ENCODE measurements around the gene NMRK1.

NMRK1 gene

DNA sequence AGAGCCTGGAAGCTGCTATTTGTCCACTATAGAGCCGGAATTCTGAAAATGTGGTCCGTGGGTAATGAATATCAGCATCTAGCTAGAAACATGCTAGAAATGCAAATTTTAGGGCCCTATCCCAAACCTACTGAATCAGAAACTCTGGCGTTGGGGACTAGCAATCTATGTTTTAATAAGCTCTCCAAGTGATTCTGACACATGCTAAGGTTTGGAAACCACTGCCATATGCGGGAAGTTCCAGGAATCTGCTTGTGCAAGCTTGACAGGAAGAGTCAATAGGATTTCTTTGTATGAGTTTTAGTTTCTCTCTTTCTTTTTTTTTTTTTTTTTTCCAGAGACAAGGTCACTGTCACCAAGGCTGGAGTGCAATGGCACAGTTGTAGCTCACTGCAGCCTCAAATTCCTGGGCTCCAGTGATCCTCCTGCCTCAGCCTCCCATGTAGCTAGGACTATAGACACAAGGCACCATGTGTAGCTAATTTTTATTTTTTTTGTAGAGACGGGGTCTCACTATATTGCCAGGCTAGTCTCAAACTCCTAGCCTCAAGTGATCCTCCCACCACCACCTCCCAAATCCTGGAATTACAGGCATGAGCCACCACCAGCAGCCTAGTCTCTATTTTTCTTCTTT, 33.5 kb downstream of the NMRK1 start:
- no peak for DNase-seq (ENCODE audit: low read depth)

DNA sequence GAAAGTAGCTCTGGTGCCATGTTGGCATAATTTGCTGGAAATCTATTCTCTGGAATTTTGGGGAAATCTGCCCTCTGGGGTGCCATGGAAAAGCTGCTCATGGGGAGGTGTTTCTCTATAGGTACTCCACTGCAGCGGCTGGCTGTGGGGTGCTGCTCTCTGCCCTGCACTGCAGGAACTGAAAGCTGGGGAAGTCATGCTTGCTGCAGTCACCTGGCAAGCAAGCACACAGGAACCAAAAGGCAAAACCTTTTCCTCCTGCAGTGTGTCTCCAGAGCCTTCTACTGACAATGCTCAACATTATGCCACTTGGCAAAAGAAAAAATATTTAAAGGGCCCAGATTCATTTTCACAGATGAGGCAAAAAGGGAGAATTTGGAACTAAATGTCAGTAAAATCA, 34.1 kb downstream of the NMRK1 start:
- DNase-seq (ENCODE audit: low read depth), result no peak

DNA sequence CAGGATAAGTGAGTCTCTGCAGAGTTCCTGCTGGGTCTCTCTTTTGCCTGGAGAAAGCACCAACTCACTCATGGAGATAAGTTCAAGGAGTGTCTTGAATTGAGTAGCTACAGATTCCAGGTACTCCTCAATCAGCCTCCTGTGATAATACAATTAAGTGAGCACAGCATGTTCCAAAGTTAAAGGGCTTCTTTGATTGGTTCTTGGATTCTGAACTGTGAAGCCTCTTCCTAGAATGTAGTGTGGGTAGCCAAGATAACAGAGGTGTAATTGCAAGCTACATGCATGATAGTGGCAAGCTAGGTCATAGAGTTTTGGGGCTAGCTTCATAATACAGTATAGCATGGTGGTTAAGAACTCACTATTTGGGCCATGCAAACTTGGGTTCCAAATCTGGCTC, 36.7 kb downstream of the NMRK1 start:
- no peak for DNase-seq (ENCODE audit: low read depth)

DNA sequence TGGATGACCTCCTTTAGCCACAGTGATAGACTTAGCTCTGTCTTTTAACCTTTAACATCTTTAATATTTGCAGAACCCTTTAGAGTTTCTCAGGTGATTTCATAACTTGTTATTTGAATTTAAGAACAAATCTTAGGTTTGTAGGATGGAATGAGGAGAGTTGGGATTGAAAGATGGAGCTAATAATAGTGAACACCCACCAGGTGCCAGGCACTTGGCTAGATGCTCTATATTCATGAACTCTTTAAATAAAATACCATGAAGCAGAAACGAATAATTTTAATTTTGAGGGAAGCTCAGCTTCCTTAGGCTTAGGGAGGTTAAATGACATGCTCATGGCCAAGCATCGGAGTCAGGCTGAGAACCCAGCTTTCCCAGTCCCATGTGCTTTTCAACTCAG, 40.4 kb downstream of the NMRK1 start:
- DNase-seq (ENCODE audit: low read depth), result no peak

DNA sequence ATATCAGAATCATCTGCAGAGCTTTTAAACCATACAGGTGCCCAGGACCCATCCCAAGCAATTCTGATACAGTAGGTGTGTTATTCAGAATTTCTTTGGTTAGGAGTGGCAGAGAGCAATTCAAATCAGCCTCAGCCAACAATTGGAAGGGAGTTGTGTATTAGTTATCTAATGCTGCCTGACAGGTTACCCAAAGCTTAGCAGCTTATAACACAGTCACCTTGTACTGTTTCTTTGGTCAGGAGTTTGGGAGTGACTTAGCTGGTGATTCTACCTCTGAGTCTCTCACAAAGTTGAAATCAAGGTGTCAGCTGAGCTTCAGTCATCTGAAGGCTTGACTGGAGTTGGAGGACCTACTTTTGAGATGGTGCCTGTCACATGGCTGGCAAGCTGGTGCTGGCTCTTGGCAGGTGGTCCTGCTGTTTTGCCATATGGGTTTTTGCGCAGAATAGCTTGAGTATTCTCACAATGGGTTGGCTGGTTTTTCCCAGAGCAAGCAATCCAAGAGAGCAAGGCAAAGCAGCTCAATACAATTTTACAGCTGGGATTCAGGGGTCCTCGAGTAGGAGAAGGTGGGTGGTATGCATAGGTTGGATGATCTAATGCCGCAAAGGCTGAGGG, 41.1 kb downstream of the NMRK1 start:
- DNase-seq (ENCODE audit: low read depth), result no peak

DNA sequence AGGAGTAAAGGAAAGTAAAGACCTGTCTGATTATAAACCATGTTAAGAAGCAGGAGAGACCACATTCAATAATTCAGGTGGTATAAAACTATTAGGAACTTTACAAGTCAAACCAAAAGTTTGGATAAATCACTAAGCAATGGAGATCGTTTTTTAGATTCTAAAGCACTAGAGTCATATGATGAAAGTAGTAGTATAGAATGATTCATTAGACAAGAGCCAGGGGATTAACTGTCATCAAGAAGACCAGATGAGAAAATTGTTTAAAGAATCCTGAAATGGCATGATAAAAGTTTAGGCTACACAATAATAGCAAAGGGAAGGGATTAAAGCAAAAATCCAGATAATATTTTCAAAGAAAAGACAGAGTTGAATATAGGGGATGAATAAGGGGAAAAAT, 46.9 kb downstream of the NMRK1 start:
- DNase-seq (ENCODE audit: low read depth), result no peak

DNA sequence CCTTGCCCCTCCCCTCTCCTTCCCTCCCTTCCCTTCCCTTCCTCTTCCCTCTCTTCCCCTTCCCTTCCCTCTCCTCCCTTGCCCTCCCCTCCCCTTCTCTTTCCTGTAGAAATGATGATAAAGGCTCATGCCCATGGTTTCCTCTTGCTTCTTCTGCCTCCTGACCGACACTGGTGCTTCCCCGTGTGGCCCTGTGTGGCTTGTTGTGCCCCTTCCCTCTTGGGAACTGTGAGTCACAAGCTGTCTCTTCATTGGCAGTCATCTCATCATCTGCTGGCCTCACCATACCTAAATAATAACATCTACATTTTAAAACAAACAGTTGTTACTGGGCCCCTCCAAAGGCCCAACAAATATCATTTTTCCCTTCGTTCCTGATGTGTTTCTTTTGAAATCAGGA, 48.2 kb downstream of the NMRK1 start:
- no peak for DNase-seq (ENCODE audit: low read depth)

DNA sequence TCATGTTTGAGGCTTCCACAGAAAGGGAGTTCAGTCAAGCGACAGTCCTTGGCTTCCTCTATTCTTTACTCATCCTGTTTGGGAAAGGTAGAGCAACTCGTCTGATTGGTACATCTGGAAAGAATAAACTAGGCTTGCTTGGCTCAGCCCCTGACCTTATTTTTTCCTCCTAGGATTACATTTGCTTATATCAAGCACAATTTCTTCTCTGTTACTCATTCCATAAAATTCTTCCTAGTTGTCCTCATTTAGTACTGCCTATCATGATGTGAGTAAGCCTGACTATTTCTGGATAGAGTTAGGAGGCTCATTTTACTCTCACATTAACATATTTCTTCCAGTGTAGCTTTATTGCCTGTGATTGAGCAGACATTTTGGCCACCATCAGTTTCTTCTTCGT, 48.9 kb downstream of the NMRK1 start:
- DNase-seq (ENCODE audit: low read depth), result no peak

DNA sequence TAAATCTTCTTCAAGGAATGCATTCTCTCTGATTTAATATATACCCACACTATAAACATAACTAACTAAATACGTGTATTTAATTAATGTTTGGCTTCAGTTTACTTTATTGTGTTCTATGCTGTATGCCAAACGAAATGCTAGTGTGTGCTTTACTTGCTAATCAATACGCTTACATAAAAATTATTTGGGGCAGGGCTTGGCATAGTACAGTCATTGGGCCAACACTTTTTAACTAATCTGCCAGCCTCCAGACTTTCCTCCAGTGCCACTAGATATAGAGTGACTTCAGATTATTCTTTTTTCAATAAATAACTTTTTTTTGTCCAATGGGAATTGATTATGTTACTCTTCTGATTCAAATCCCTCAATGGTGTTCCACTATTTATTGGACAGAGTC, 51.2 kb downstream of the NMRK1 start:
- no peak for DNase-seq (ENCODE audit: low read depth)

DNA sequence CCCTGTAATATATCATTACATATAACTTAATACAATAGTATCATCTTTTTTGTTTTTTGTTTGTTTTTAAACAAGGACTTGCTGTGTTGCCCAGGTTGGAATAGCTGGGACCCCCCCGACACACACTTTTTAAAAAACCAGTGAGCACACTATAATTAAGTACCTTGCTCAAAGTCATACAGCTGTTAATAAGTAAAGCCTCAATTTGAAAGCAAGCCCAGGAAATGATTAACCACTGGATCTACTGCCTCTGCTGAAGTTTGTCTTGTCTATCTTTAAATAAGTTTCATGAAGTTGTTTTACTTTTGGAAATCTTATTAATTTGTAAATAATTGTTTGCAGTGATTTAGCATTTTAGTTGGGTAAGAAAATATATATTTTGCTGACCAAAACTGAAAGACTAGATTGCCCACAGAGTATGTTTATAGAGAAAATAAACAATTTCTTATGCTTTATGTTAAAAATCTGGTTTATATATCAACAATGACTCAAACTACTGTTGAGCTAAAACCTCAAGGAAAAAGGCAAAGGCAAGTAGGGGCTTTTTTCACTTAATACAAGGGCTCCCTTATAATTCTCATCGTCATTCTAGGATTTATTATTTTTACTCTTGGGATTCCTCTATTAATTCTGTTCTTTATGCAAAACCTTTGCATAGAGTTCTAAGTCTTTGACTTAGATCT, 54.0 kb downstream of the NMRK1 start:
- no peak for DNase-seq (ENCODE audit: low read depth)

DNA sequence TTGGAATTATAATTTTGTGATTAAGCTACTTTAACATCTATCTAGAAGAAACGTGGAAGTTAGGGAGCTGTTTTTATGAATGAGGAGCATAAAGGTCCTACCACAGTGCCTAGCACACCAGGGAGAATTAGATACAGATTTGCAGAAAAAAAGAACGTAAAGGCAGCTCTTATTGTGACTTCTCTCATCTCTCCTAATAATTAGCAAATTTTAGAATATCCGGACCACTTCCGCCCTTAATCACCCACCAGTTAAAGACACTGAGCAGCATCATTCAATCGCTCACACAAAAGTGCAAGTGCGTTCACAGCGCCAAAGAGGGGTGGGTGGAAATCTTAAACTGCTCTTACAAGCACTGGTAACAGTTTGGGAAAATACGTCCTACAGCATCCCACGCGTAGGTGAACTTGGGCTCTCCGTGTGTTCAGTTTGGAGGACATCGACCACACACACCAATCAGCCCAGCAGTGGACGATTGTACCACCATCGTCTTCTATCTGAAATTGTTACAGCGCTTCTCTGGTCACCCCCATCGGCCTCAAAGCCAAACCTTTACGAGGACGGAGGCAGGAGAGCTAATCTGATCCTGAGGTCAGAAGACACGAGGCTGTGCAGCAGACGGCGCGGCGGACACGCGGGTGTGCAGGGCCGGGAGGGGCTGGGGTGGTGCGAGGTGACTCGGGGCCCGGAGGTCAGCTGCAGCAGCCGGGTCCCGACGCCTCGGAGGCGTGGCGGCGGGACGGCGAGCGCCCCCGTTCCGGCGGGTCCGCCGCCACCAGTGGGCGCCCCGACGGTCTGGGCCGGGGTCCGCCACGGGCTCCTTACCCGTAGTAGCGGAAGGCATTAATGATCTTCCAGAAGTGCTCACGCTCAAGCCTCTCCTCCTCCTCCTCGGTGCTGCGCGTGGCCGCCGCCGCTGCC, 60.5 kb downstream of the NMRK1 start:
- peak; percentile 9 for DNase-seq (ENCODE audit: low read depth)

DNA sequence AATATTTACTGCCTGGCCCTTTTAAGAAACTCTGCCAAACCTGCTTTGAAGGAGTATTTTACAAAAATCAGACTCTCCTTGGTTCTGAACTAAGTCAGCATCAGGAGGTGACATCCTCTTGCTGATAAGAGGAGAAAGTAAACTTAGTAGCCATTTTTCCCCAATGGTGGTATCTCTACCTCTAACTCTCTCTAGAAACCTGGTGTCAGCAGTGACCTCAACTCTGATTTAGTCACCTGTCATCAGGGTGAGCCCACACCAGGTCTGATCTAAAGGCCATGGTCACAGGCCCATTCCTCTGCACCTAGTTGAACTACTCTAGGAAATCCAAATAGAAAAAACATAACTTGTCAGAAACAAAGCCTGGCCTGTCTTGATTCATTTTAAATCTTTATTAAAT, 64.1 kb downstream of the NMRK1 start:
- no peak for DNase-seq (ENCODE audit: low read depth)

DNA sequence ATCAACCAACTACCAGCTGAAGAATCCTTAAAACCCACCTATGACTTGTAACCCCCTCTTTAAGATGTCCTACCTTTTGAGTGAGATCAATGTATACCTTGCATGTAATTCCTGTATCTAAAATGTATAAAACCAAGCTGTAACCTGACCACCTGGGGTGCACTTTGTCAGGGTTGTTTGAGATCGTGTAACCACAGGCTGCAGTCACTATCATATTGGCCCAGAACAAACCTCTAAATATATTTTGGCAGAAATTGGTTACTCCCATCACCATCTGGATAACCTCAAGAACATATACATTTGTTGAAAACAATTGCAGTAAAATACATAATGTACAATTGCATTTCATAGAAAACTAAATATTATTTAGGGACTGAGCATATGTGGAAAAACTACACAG, 68.3 kb downstream of the NMRK1 start:
- DNase-seq (ENCODE audit: low read depth), result no peak

DNA sequence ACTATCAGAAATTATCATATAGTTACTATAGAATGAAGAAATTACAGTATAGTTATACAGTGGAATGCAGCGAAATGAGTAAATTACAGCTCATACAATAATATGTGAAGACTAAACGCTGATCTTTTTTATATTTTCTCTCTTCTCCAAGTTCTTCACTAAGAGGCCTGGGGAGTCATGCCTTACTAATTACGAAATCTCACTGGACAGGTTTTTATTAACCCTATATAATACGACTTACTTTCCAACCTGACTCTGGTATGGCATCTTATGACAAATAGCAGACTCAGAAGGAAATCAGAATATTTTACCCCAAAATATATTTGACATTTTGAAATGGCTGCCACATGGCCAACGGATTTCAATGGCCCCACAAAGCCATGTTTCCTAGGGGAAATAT, 68.9 kb downstream of the NMRK1 start:
- DNase-seq (ENCODE audit: low read depth), result no peak

DNA sequence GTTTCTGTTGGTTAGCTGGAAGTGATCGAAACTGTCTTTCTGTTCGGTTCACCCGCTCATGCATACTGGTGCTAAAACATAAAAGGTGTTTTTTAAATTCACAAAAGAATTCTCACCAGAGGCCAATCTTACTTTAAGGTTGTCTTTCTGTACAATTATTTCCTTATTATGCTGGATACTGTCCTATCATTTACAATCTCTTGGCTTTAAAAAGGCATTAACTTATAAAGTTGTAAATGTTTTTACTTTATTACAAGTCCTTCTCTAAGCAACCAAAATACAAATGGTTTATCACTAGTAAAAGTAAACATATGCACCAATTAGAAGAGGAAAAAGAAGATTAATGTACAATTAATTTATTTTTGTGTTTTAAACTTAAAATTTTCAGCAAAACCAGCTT, 70.6 kb downstream of the NMRK1 start:
- DNase-seq (ENCODE audit: low read depth), result no peak

DNA sequence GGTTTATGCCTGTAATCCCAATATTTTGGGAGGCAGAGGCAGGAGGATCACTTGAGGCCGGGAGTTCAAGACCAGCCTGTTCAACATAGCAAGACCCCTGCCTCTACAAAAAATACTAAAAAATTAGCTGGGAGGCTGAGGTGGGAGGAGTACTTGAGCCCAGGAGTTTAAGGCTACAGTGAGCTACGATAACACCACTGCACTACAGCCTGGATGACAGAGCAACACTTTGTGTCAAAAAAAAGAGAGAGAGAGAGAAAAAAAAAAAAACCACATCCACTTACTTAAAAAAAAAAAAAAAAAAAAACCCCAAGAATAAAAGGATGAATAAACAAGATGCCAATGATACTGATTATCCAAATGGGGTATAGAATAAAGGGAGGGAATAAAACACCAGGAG, 74.2 kb downstream of the NMRK1 start:
- DNase-seq (ENCODE audit: low read depth), result no peak
